ENCODE results near the gene SLC50A1. TPM values are rescaled to one million over a fixed set of nuclear protein-coding genes. Genes with fewer than 3 reads are reported as not detected.

Gene SLC50A1
- total RNA-seq, 1 donor from 2014 or later: 25.9 TPM

- Mint-ChIP-seq H3K4me1 (peaks cover 26% of the 10 kb centered on the region), H3K4me3 (peak within 1 kb of the TSS; percentile 99), H3K36me3 (peaks cover 8% of the 10 kb centered on the region), H3K27ac (peak within 1 kb of the TSS; percentile 99), H3K9me3 (no peaks in the 10 kb centered on the region), H3K27me3 (ENCODE audit: low read depth) (peaks cover 11% of the 10 kb centered on the region)
- DNase-seq (ENCODE audit: low spot score in 2 of 2, unreplicated experiment in 2 of 2): peak in 1 of 2 experiments; percentile 49
- no peak for TF ChIP-seq CTCF (IDR thresholded peaks at IDR 0.05; ENCODE audit: unreplicated experiment)
These were observed 38.0 kb downstream of the SLC50A1 start, which contains the start of gene TRIM46 for GRCh38 chr1:155173478-155174323. TRIM46 (plus strand) TSS chr1:155173849; CDS start chr1:155173967, 118 bp downstream.

- Mint-ChIP-seq H3K9me3 (no peaks in the 10 kb centered on the region), H3K27ac (peak overlapping the region; percentile 44), H3K36me3 (peaks cover under 1% of the 10 kb centered on the region), H3K4me1 (peaks cover 26% of the 10 kb centered on the region), H3K4me3 (peak overlapping the region; percentile 99), H3K27me3 (ENCODE audit: low read depth) (peaks cover 11% of the 10 kb centered on the region)
- TF ChIP-seq CTCF (IDR thresholded peaks at IDR 0.05; ENCODE audit: unreplicated experiment): no peak
- peak in 1 of 2 experiments; percentile 40 for DNase-seq (ENCODE audit: low spot score in 2 of 2, unreplicated experiment in 2 of 2)
These were observed 39.0 kb downstream of the SLC50A1 start for GRCh38 chr1:155174324-155175280.

- DNase-seq (ENCODE audit: low spot score in 2 of 2, unreplicated experiment in 2 of 2): no peak
- no peak overlapping the region for H3K27ac Mint-ChIP-seq
- peak overlapping the region; percentile 99 for H3K4me3 Mint-ChIP-seq
- no peak for TF ChIP-seq CTCF (IDR thresholded peaks at IDR 0.05; ENCODE audit: unreplicated experiment)
- H3K27me3 Mint-ChIP-seq (ENCODE audit: low read depth): peaks cover 11% of the 10 kb centered on the region
- no peaks in the 10 kb centered on the region for H3K36me3 Mint-ChIP-seq
- peaks cover 26% of the 10 kb centered on the region for H3K4me1 Mint-ChIP-seq
- H3K9me3 Mint-ChIP-seq: no peaks in the 10 kb centered on the region
These were observed 39.8 kb downstream of the SLC50A1 start for GRCh38 chr1:155175281-155175926.

GRCh38 chr1:155175927-155176371 is 40.3 kb downstream of the SLC50A1 start:
- Mint-ChIP-seq H3K4me1 (peaks cover 26% of the 10 kb centered on the region), H3K4me3 (no peak overlapping the region), H3K36me3 (no peaks in the 10 kb centered on the region), H3K27me3 (ENCODE audit: low read depth) (peaks cover 11% of the 10 kb centered on the region), H3K9me3 (no peaks in the 10 kb centered on the region), H3K27ac (no peak overlapping the region)
- no peak for DNase-seq (ENCODE audit: low spot score in 2 of 2, unreplicated experiment in 2 of 2)
- TF ChIP-seq CTCF (IDR thresholded peaks at IDR 0.05; ENCODE audit: unreplicated experiment): no peak

GRCh38 chr1:155176544-155177071 is 41.0 kb downstream of the SLC50A1 start:
- Mint-ChIP-seq H3K36me3 (no peaks in the 10 kb centered on the region), H3K4me1 (peaks cover 26% of the 10 kb centered on the region), H3K4me3 (peak overlapping the region; percentile 4), H3K27me3 (ENCODE audit: low read depth) (peaks cover 11% of the 10 kb centered on the region), H3K9me3 (no peaks in the 10 kb centered on the region), H3K27ac (no peak overlapping the region)
- peak; percentile 76 for TF ChIP-seq CTCF (IDR thresholded peaks at IDR 0.05; ENCODE audit: unreplicated experiment)
- peak; percentile 71 to 86 for DNase-seq (ENCODE audit: low spot score in 2 of 2, unreplicated experiment in 2 of 2)
